Smooth muscle cell (in vitro differentiated cells): ENCODE measurements around the gene CASKIN2. TPM values are rescaled to one million over a fixed set of nuclear protein-coding genes. Genes with fewer than 3 reads are reported as not detected.

Experiments used
- DNase-seq: peaks from one replicate; lab custom pipeline; 2025; ENCODE audit not compliant: unreplicated experiment; lab: John Stamatoyannopoulos, UW
- H2AFZ ChIP-seq: fragments of 200-600 bp; sonication (generic); 2 replicates; pipeline ENCODE4 v1.6.0; 2016; ENCODE audit warnings: antibody characterized with exemption, low read depth, mild to moderate bottlenecking
- H3F3A ChIP-seq: fragments of 200-600 bp; sonication (generic); 2 replicates; pipeline ENCODE4 v1.6.0; 2017; ENCODE audit warnings: antibody characterized with exemption, low read depth
- H3K27ac ChIP-seq: fragments of 200-600 bp; sonication (generic); 2 replicates; pipeline ENCODE4 v1.5.1; 2016; ENCODE audit warnings: low read depth, mild to moderate bottlenecking
- H3K27me3 ChIP-seq: fragments of 200-600 bp; sonication (generic); 2 replicates; pipeline ENCODE4 v1.6.1; 2016; ENCODE audit warnings: low read depth, mild to moderate bottlenecking
- H3K36me3 ChIP-seq: fragments of 200-600 bp; sonication (generic); 2 replicates; pipeline ENCODE4 v1.5.1; 2016; ENCODE audit warnings: low read depth
- H3K4me1 ChIP-seq: fragments of 200-600 bp; sonication (generic); 2 replicates; pipeline ENCODE4 v1.5.1; 2016; ENCODE audit warnings: low read depth
- H3K4me2 ChIP-seq: fragments of 200-600 bp; sonication (generic); 2 replicates; pipeline ENCODE4 v1.6.0; 2016; ENCODE audit warnings: mild to moderate bottlenecking
- H3K4me3 ChIP-seq: fragments of 200-600 bp; sonication (generic); 2 replicates; pipeline ENCODE4 v1.5.1; 2016; ENCODE audit warnings: mild to moderate bottlenecking
- H3K79me2 ChIP-seq: fragments of 200-600 bp; sonication (generic); 2 replicates; pipeline ENCODE4 v1.6.0; 2016; ENCODE audit warnings: low read depth, mild to moderate bottlenecking
- H3K9ac ChIP-seq: fragments of 200-600 bp; sonication (generic); 2 replicates; pipeline ENCODE4 v1.6.0; 2016; ENCODE audit warnings: low read depth
- H3K9me3 ChIP-seq: fragments of 200-600 bp; sonication (generic); replicated peaks from 2 replicates; pipeline ENCODE4 v1.5.1; 2016; ENCODE audit warnings: low read depth
- H4K20me1 ChIP-seq: fragments of 200-600 bp; sonication (generic); 2 replicates; pipeline ENCODE4 v1.6.0; 2016; ENCODE audit warnings: low read depth
- WGBS: methylation state at CpG from one replicate; pipeline ENCODE4 v1.1.7; 2016; ENCODE audit warnings: low lambda C conversion rate; 5-methylcytosine and 5-hydroxymethylcytosine counted together
- polyA plus RNA-seq: library from polyadenylated mRNA; unstranded; fragments of >200 nt; fragmentation: Nextera tagmentation; extraction: Ambion mirVana; gene quantifications from 2 replicates; pipeline ENCODE4 v1.2.1, GENCODE V29; 2016
- total RNA-seq: library from RNA; depleted of rRNA; stranded (reverse); fragments of >200 nt; gene quantifications from 2 replicates; pipeline ENCODE4 v1.2.3, GENCODE V29; 2014
- TF ChIP-seq, protein P1 (sequence below): fragments of 200-600 bp; sonication (generic); IDR thresholded peaks from 2 replicates; pipeline ENCODE4 v1.5.1; 2017; ENCODE audit warnings: borderline replicate concordance, mild to moderate bottlenecking, antibody characterized with exemption; ENCODE audit not compliant: insufficient read depth, poor library complexity, severe bottlenecking

Gene CASKIN2
- total and polyA plus RNA-seq, 2 experiments from 2014 or later: 2.6 to 8.0 TPM

GRCh38 chr17:75476752-75477489, 38.4 kb downstream of the CASKIN2 start:
- WGBS: 88% methylated on average over 11 of the region's 11 CpGs
- no peak overlapping the region for H3K4me3 ChIP-seq

GRCh38 chr17:75476271-75476671, 39.1 kb downstream of the CASKIN2 start:
- H3K4me2 ChIP-seq: no peak overlapping the region
- H3K27me3 ChIP-seq: no peaks in the 10 kb centered on the region
- no peaks in the 10 kb centered on the region for H3K36me3 ChIP-seq
- no peak overlapping the region for H2AFZ ChIP-seq
- H3F3A ChIP-seq: no peaks in the 10 kb centered on the region
- H3K4me1 ChIP-seq: peaks cover 23% of the 10 kb centered on the region
- 65% methylated on average over 7 of the region's 8 CpGs for WGBS
- no peak overlapping the region for H3K27ac ChIP-seq
- TF ChIP-seq, protein P1, sequence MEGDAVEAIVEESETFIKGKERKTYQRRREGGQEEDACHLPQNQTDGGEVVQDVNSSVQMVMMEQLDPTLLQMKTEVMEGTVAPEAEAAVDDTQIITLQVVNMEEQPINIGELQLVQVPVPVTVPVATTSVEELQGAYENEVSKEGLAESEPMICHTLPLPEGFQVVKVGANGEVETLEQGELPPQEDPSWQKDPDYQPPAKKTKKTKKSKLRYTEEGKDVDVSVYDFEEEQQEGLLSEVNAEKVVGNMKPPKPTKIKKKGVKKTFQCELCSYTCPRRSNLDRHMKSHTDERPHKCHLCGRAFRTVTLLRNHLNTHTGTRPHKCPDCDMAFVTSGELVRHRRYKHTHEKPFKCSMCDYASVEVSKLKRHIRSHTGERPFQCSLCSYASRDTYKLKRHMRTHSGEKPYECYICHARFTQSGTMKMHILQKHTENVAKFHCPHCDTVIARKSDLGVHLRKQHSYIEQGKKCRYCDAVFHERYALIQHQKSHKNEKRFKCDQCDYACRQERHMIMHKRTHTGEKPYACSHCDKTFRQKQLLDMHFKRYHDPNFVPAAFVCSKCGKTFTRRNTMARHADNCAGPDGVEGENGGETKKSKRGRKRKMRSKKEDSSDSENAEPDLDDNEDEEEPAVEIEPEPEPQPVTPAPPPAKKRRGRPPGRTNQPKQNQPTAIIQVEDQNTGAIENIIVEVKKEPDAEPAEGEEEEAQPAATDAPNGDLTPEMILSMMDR: no peak
- no peak overlapping the region for H3K4me3 ChIP-seq
- H4K20me1 ChIP-seq: peaks cover 93% of the 10 kb centered on the region
- DNase-seq: no peak
- H3K9ac ChIP-seq: no peak overlapping the region
- H3K9me3 ChIP-seq: no peaks in the 10 kb centered on the region
- H3K79me2 ChIP-seq: no peaks in the 10 kb centered on the region

More at GRCh38 chr17:75476752-75477489, 38.4 kb downstream of the CASKIN2 start:
- Histone ChIP-seq H2AFZ (no peak overlapping the region), H3F3A (peaks cover 2% of the 10 kb centered on the region), H3K9me3 (no peaks in the 10 kb centered on the region), H3K4me1 (peaks cover 30% of the 10 kb centered on the region), H4K20me1 (peaks cover 93% of the 10 kb centered on the region), H3K36me3 (no peaks in the 10 kb centered on the region), H3K4me2 (no peak overlapping the region), H3K27ac (no peak overlapping the region), H3K79me2 (no peaks in the 10 kb centered on the region), H3K9ac (no peak overlapping the region), H3K27me3 (no peaks in the 10 kb centered on the region)
- DNase-seq: no peak
- TF ChIP-seq, protein P1: no peak

- no peak overlapping the region for H3K4me2 ChIP-seq
- H3K79me2 ChIP-seq: no peaks in the 10 kb centered on the region
- H3K36me3 ChIP-seq: no peaks in the 10 kb centered on the region
- H3K27ac ChIP-seq: no peak overlapping the region
- peaks cover 19% of the 10 kb centered on the region for H3K4me1 ChIP-seq
- no peak overlapping the region for H3K9ac ChIP-seq
- H3K4me3 ChIP-seq: no peak overlapping the region
- DNase-seq: no peak
- H3F3A ChIP-seq: no peaks in the 10 kb centered on the region
- H3K9me3 ChIP-seq: no peaks in the 10 kb centered on the region
- TF ChIP-seq, protein P1: no peak
- WGBS: 61% methylated on average over 3 of the region's 3 CpGs
- no peaks in the 10 kb centered on the region for H3K27me3 ChIP-seq
- H4K20me1 ChIP-seq: peaks cover 93% of the 10 kb centered on the region
- H2AFZ ChIP-seq: no peak overlapping the region
These were observed 39.5 kb downstream of the CASKIN2 start for GRCh38 chr17:75475851-75476250.
